HG02943 (cell line): ENCODE results near the gene ARHGAP10.

Experiments
- ATAC-seq: cut with Tn5 transposase; IDR thresholded peaks from one replicate; pipeline ENCODE4 v1.9.1; 2021; ENCODE audit warnings: mild to moderate bottlenecking, low read depth, moderate library complexity; ENCODE audit not compliant: unreplicated experiment

Gene ARHGAP10

GRCh38 chr4:148056879-148057278 lies 325.0 kb downstream of the ARHGAP10 start:
- peak; percentile 78 for ATAC-seq

- ATAC-seq, result peak; percentile 47
Observed at GRCh38 chr4:148057516-148057915, 325.6 kb downstream of the ARHGAP10 start.

- no peak for ATAC-seq
Observed at GRCh38 chr4:148057984-148058859, 326.3 kb downstream of the ARHGAP10 start.

GRCh38 chr4:148059617-148060180 lies 327.8 kb downstream of the ARHGAP10 start:
- ATAC-seq, result no peak

- ATAC-seq, result no peak
Observed at GRCh38 chr4:148060264-148061140, 328.6 kb downstream of the ARHGAP10 start.

- ATAC-seq, result no peak
Observed at GRCh38 chr4:148061141-148061481, 329.2 kb downstream of the ARHGAP10 start.

- ATAC-seq, result no peak
Observed at GRCh38 chr4:148061795-148062194, 329.9 kb downstream of the ARHGAP10 start.

- no peak for ATAC-seq
Observed at GRCh38 chr4:148062301-148062950, 330.5 kb downstream of the ARHGAP10 start.

- no peak for ATAC-seq
Observed at GRCh38 chr4:148064451-148064850, 332.6 kb downstream of the ARHGAP10 start.

- no peak for ATAC-seq
Observed at GRCh38 chr4:148065075-148065474, 333.2 kb downstream of the ARHGAP10 start.

GRCh38 chr4:148067301-148067916 lies 335.5 kb downstream of the ARHGAP10 start:
- ATAC-seq, result no peak

- ATAC-seq, result no peak
Observed at GRCh38 chr4:148068065-148068911, 336.4 kb downstream of the ARHGAP10 start.

GRCh38 chr4:148069086-148069894 lies 337.4 kb downstream of the ARHGAP10 start:
- ATAC-seq, result no peak

- no peak for ATAC-seq
Observed at GRCh38 chr4:148069895-148070178, 337.9 kb downstream of the ARHGAP10 start.

GRCh38 chr4:148071009-148071408 lies 339.1 kb downstream of the ARHGAP10 start:
- ATAC-seq, result no peak

- ATAC-seq, result no peak
Observed at GRCh38 chr4:148072789-148073188, 340.9 kb downstream of the ARHGAP10 start.

GRCh38 chr4:148073349-148073748 lies 341.5 kb downstream of the ARHGAP10 start:
- ATAC-seq, result no peak

- ATAC-seq, result no peak
Observed at GRCh38 chr4:148074462-148074861, 342.6 kb downstream of the ARHGAP10 start.

- ATAC-seq, result no peak
Observed at GRCh38 chr4:148075438-148075837, 343.6 kb downstream of the ARHGAP10 start.
